HCEC 1CT (cell line): ENCODE results near the gene TFDP1.
"Not testable (repeated sequence)": the region's sequence is repeated elsewhere in the genome, so short reads cannot be mapped to it uniquely, and the experiment has no call there.

Source experiments
- DNase-seq: peaks from one replicate; pipeline ENCODE4 v3.0.0-alpha.2; 2017

TFDP1 gene

DNA sequence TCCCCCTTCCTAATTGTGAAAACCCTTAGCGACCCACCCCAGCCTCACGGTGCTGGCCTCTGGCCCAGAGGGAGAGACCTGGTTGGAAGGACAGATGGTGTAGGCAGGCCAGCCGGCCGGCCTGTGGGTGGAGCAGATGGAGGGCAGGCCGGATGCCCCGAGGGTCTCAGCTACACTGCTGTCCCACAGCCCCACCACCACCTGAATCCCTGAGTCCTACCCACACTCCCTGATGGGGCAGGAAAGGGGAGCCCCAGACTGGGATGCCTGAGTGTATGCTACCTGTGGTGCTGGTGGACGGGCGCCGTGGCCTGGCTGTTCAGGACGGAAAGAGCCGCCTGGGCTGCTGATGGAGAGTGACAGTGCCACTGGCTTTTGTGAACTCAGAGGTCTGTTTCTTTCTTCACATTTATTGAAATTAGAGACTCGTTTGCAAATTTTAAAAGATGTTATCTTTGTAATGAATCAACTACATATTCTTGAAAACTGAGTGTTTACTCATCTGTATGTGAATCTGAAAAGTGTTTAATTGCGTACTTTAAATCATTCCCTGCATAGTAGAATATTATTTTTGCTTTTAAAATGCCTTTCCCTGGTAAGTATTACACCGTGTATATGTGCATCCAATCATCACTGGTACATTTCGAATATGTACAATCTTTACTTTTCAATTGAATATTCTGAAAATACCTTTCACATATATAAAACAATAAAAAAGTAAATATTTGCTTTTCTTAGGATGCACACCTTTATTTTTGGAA, 35.7 kb downstream of the TFDP1 start:
- DNase-seq, result no peak

DNA sequence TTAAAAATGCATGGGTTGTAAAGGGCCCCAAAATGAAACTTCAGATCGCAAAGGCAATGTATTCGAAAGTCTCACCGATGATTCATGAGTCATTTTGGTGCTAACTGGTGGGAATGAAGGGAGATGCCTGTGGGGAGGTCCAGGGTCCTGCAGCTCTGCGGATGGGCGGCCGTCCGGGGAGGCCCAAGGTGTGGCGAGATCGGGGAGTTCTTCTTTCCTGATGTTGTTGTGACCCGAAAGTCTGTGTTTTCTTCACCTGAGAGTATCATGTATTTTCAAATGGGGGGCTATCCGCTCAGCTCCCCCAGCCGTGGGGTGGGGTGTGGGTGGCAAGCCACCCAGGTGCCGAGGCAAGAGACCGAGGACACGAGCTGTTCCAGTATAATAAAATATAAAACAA, 36.5 kb downstream of the TFDP1 start:
- DNase-seq, result no peak

- not testable (repeated sequence) for DNase-seq
These were observed 36.9 kb downstream of the TFDP1 start for GRCh38 chr13:113621498-113621897.

DNA sequence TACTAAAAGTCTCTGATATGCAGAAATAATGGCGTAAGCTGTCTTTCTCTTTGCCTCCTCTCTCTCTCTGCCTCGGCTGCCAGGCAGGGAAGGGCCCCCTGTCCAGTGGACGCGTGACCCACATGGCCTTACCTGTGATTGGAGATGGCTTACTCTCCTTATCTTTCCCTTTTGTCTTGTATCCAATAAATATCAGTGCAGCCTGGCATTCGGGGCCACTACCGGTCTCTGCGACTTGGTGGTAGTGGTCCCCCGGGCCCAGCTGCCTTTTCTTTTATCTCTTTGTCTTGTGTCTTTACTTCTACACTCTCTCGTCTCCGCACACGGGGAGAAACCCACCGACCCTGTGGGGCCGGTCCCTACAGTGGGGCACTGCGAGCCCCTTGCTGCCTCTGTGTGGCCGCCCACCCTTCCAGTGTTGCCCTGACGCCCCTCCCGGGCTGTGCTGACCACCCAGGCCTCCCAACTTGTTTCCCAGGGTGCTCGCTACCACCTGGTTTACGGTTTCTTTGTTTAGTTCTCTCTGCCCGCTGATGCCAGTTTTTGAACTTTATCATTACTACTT, 37.5 kb downstream of the TFDP1 start:
- not testable (repeated sequence) for DNase-seq

DNA sequence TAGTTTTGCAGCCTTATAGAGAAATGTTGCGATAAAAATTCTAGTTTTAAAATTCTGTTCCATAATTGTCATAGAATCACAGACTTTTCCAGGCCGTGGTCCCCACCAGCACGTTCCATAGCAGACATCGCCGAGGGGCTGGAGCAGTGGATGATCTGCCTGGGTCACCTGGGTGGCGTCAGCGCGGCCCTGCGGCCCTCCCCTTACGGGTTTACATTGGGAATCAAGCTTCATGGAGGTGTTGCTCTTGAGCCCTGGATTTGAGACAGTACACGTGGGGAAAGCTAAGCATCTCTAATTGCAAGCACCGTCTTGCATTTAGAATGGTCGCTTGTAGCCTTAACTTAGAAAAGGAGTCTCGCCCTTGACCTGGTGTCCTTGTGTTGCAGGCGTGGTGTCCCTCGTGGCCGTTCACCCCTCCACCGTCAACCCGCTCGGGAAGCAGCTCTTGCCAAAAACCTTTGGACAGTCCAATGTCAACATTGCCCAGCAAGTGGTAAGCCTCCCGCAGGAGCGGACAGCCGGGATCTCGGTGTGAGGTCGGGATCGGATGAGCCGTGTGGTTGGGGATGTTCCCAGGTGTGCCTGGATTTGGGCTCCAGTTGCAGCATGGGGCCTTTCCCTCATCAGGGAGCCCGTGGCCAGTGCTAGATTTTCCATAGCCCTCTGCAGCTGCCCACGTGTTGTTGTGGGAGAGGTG, 38.4 kb downstream of the TFDP1 start:
- DNase-seq, result no peak

DNA sequence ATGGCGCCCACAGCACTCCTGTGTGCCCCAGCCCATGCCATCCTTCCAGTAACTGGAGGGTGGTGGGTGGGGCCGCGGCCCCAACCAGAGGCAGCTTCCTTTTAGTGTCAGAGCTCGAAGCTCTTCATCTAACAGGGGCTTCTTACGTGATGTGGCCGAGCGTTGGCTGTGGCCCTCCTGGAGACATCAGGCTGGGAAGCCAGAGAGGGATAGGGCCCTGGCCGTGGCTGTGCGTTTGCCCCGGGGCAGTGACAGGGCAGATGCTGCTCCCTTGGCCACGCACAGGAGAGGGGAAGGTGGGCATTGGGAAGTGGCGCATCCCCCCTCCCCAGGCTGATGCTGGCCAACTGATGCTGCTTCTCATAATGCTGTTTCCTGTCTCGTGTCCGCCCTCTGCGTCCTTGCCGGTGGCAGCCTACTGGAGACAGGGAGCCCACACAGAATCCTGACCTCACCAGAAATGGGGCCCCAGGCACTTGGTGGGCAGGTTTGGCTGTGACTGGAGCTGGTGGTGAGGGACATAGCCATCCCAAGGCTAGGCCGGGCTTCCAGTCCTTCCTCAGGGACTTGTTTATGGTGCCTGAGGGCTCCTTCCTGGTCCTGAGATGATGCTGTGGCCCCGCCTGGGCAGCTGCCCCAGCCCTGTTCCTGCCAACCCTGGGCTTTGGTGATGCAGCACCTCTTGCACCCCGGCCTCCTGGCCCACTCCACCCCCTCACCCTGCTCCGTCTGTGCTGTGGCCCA, 39.1 kb downstream of the TFDP1 start:
- DNase-seq, result no peak

GRCh38 chr13:113624235-113624587, 39.7 kb downstream of the TFDP1 start:
- DNase-seq, result no peak

- DNase-seq, result not testable (repeated sequence)
These were observed 40.2 kb downstream of the TFDP1 start for GRCh38 chr13:113624640-113625304.

DNA sequence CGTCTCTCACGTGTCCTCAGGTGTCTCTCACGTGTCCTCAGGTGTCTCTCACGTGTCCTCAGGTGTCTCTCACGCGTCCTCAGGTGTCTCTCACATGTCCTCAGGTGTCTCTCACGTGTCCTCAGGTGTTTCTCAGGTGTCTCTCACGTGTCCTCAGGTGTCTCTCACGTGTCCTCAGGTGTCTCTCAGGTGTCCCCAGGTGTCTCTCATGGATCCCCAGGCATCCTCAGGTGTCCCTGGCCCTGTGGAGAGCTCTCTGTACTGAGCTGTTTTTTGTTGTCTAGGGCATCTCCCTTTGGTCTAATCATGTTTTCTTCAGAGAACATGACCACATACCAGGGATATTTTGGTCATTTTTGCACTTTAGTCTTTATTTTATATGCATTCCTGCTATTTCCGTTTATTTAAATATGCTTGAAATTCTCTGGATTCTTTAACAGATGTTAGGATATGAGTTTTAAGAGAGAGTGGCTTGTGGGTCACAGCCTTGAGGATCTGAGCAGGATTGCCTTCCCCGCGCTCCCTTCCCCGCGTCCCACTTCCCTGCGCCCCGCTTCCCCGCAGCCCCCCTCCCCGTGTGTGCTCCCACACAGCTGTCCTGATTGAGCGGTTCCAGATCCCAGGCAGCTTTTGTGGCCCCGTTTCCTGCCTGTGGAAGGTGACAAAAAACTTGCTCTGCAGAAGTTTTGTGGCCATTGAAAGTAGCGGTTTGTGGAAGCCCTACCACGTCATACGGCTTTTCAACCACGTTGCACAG, 41.6 kb downstream of the TFDP1 start:
- DNase-seq, result peak; percentile 12

GRCh38 chr13:113627136-113627535, 42.6 kb downstream of the TFDP1 start:
- DNase-seq, result no peak

GRCh38 chr13:113628291-113629270, 44.0 kb downstream of the TFDP1 start:
- DNase-seq, result no peak

GRCh38 chr13:113629866-113630265, 45.3 kb downstream of the TFDP1 start:
- no peak for DNase-seq

DNA sequence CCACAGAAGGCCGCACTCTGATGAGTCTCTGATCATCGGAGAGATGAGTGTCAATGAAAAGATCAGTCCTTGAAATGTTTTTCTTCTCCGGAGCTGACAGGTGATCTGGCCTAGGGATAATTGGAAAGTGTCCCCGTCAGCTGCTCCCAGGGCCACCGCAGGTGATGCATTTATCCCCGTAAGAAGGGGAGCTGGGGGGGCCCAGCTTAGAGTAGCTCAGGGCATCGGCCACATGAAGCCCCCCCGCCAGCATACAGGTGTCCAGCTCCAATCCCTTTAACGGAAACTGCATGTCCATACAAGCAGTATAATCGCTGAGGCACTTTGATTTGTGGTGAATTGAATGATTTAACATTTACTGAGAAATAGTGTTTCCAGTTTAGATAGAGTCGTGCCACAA, 45.7 kb downstream of the TFDP1 start:
- no peak for DNase-seq

DNA sequence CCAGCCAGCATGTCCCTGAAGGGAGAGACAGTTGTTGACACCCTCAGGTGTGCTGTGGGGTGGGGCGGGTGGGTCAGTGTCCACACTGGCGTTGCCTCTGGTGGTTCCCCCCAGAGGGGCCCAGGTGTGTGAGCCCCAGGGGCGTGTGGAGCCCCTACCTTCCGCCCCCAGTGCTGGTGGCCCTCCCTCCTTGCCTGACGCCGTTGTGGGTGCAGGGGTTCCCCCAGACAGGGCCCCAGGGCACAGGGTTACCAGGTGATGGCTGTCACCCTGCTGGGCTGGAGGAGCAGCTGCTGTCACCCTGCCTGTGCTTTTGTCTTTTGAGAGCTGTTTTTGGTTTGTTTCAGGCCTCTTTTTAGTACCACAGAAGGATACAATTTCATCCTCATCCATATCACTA, 46.3 kb downstream of the TFDP1 start:
- no peak for DNase-seq

DNA sequence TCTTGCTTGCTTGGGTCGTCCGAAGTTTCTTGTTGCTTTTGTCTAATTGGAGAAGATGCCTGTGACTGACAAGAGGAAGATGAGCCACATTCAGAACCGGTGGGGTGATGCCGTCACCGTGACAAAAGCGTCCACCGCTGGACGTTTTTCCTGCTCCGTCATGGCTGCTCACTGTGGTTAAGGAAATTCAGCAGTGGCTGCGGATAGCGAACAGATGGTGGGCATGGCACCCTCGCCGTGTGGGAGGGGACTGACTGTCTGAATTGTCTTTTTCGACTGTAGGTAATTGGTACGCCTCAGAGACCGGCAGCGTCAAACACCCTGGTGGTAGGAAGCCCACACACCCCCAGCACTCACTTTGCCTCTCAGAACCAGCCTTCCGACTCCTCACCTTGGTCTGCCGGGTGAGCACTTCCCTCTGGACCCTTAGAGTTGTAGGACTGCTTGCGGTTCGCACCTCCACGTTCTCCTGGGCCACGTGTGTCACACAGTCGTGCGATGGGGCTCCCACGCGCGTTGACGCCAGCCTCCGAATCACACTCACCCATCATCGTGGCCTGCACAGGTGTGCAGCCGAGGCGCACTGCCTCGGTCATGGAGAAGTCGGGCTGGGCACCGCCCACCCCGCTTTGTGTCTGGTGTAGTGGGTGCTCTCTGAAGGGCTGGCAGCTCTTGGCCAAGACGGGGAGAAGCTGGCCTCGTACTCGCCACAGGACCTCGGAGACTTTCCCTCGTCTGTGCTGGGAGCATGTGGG, 47.0 kb downstream of the TFDP1 start:
- no peak for DNase-seq

- no peak for DNase-seq
These were observed 48.3 kb downstream of the TFDP1 start for GRCh38 chr13:113632706-113633484.

DNA sequence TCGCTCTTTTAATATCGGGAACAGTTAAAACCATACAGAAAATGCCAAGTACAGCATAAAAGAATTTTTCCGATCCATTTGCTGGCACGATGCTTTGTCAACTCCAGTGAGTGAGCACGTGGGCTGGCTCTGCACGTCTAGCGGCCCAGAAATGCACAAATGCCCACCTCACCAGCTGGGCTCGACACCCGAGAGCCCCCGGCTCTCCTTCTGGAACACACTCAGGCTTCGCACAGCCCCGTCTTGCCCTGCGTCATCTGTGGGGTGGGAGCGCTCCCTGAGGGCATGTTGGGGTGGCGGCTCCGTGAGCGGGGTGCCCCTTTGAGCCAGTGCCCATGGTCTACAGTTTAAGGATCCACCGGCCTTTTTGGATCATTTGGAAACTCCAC, 48.9 kb downstream of the TFDP1 start:
- no peak for DNase-seq

- DNase-seq, result no peak
These were observed 49.9 kb downstream of the TFDP1 start for GRCh38 chr13:113634279-113635047.

- DNase-seq, result no peak
These were observed 50.5 kb downstream of the TFDP1 start for GRCh38 chr13:113635048-113635420.
